ENCODE results near the gene SAMMSON.

Gene SAMMSON

DNA sequence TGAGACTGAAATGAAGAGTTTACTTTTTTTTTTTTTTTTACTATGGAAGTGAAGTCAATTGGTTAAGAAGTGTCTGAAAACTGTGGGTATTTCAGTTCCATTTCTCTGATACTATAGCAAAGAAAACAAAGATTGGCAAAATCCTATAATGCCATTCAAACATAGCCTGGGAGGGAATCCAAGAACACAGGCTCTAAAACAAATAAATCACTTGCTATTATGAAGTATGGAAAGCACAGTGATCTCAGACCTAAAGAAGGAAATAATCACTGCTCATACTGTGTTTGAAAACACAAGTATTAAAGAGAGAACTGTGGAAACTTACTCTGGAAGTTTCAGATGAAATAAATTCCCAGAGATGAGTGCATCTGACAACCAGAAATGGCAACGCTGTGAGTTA lies 12.0 kb downstream of the SAMMSON start:
- no peak for DNase-seq (ENCODE audit: low read depth in 2 of 2)

DNA sequence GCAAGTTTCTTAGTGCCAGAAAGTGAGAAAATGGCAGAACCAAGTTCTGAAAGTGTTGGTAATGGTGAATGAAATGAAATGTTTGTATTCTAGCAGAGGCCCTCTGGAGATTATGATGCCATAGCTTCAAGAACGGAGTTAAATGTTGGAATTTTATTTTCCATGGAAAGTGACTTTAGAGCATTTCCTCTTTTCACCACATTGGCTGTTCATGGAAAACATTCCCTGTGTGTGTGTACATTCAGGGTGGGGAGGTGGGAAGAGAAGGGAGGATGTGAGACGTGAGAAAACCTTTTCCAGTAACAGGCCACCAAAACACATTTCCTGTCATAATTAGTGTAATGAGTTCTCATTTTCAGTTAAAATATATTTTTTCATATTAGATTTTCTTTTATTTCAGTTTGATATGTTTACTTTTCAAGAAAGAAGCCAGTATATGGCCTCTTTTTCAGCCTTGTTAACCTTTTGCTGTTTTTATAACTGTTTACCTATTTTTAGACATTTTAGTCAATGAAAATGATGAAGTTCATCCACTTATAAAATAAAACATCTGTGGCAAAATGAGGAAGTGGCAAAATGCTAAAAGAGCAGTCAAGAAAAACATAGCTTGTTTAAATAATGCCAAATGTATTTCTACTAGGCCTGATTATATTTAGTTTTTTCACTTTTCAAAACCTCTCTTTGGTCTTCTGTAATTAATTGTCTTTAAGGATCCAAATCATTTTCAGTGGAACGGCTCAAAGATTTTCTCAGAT lies 21.6 kb downstream of the SAMMSON start:
- no peak for DNase-seq (ENCODE audit: low read depth in 2 of 2)

DNA sequence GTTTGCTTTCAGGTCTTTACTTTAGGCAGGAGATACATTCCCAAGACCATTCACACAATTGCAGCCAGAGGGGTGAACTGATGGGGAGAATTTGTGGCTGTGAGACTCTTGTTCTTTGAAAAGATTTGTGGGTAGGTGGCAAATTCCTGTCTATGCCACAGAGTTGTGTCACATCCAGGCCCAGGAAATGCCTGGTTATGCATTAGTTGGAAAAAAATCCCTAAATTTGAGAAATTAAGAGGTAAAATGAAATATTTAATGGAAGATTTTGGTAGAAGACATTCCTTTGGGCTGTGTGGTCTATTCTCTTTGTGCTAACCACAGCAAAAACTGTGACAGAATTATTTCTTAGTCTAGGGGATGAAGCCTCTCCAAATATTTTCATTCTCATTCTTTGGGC lies 28.8 kb downstream of the SAMMSON start:
- no peak for DNase-seq (ENCODE audit: low read depth in 2 of 2)

GRCh38 chr3:70038693-70039092 lies 39.2 kb downstream of the SAMMSON start:
- DNase-seq (ENCODE audit: low read depth in 2 of 2), result no peak

DNA sequence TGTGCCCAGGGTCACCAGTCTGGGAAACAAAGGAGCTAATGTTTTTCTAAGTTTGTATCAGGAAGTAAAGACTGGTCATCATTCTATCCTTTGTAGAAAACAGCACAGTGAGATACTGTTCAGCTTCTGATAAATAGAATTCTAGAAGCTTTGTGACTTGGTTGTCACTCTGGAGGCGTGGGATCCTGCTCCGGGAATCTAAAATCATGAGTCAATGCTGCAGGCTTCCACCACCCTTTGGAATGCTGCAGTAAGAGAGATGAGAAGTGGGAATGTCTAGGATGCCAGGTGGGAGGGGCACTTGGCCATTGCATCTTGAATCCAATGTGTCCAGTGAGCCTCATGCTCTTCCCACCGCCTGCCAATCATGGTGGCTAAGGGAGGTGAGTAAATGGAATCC lies 40.9 kb downstream of the SAMMSON start:
- DNase-seq (ENCODE audit: low read depth in 2 of 2), result no peak

DNA sequence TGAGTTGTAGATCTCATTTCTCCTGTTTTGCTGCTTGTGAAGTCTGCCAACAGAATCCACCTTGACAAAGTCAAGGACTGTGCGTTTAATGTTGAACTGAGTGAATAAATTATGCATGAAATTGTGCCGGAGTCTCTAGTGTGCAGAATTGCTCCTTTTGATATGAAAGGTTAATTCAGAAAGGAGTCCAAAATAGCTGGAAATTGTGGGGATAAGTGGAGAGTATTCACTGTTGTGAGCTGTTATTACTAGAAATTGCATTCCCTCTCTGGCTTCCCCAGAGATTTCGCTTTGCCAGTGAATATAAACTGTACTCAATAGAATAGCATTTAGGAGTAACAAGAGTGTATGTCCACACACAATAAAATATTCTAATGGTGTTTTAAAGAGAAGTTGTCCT lies 43.1 kb downstream of the SAMMSON start:
- DNase-seq (ENCODE audit: low read depth in 2 of 2), result no peak

DNA sequence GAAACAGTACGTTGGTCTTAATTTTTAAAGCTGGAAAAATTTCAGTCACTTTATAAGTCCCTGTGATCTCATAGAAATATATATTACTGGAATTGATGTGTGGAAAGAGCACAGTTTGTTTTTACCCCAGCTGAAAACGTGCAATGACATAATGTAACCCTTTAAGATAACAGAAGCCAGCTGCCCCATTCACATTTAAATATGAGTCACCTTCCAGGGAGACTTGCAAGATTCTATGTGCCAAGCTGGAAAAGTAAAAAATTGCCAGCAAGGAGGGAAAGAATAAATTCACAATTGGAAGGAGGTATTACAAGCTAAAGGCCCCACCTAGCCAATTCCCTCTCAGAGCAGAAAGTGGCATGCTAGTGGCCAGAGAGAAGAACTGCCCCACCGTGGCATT lies 50.2 kb downstream of the SAMMSON start:
- DNase-seq (ENCODE audit: low read depth in 2 of 2), result no peak

DNA sequence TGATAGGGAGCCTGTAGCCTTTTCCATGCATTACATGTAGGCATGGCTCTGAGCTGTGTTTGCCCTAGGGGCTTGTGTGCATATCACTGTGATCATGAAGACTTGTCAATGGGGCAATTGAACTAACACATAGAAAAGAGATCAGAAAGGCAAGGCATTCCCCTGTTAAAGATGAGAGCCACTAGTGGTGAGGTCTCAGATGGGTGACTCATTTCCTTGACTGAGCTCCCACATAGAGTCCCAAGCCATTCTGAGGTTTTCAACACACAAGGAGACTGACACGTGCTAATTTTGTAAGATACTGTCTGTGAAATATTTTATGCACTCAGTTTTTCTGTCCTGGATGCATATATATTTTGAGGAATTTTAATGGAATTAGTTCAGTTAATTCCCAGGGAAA lies 53.8 kb downstream of the SAMMSON start:
- no peak for DNase-seq (ENCODE audit: low read depth in 2 of 2)

DNA sequence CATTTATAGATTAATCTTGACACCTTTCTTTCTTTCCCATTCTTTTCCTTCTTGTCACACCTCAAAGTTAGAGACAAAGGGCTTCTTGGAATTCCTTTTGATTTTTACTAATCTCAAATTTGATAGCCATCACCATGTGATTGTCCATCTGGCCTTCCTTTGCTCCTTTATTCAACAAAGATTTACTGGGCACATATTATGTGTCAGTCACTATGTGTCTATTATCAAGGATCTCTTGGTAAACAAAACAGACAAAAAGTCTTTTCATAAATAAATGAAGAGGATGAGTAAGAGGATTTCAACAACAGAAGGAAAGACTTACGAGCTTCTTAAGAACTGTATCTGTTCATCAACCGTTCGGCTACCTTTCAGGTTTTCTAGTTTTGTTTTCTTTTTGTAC lies 56.5 kb downstream of the SAMMSON start:
- no peak for DNase-seq (ENCODE audit: low read depth in 2 of 2)

DNA sequence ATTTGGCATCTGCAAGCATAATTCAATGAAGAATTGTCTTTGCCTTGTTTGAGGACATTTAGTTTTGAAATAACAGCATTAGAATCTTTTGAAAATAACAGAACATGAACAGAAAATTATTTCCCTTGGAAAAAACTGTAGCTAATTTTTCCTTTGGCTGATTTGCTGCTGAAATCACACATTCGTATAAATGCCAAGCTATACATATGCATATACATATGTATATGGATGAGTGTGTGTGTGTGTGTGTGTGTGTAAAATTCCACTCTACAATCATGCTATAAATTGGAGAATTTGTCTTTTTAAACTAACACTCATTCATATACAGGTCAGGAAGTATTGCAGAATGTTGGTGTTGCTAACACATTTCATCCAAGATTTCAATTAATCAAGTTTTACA lies 57.9 kb downstream of the SAMMSON start:
- DNase-seq (ENCODE audit: low read depth in 2 of 2), result no peak

DNA sequence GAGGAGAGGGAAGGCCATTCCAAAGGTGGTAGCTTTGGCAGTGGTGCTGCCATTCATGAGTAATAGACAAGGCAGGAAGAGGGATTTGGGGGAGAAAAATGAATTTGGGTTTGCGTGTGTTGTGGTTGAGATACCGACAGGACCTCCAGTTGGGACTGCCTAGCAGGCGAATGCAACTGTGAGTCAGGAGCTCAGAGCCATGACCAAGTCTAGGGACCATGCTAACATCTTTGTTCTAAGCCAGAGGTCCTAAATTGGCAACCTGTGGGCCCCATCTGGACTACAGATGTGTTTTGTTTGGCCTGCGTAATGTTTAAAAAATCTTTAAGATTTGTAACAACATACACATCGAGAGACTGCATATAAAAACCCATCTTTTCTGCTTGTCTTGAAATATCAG lies 61.6 kb downstream of the SAMMSON start:
- DNase-seq (ENCODE audit: low read depth in 2 of 2), result no peak

DNA sequence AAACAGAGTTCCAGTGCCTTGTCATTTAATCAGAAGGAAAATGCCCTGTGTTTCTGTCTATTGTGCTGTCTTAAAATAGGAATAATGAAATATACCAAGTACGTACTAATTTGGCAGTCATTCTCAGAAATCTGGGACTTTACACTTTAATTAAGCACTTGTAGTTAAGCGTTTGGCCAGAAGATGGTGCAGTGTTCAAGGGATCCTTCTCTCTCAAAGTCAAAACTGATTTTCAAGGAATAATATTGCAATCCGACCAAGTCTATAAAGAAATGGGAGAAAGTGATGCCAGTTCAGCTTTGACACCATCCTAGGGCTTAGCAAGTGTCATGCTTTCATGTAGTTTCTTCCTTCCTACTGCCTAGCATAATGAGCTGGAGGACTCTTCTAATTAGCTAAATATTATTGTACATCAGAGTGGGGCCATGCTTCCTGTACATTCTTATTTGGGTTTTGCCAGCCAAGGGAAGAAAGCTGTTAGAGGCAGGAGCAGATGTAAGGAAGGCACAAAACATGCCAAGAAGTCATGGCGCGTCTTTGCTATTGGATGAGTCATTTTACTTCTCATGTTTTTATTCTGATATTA lies 64.8 kb downstream of the SAMMSON start:
- no peak for DNase-seq (ENCODE audit: low read depth in 2 of 2)

DNA sequence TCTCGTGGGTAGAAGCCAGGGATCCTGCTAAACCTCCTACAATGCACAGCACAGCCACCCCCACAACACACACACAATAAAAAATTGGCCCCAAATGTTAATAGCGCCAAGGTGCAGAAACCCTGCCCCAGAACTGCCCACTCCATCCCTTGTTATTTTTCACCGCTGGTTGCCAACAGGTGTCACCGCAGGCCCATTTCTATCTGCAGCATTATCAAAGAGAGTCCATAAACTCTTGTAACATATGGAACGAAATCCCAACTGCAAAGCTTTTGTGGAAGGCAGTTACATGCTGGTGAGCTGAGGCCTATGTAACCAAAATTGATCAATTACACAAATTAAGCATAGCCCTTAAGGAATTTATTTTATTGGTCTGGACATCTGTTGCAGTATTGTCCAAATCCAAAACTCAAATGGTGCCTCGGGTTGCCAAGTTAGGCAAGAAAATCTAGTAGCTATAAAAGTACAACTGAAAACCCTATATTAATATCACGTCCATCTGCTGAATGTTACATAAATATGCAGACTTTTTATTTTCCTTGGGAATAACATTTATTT lies 66.2 kb downstream of the SAMMSON start:
- DNase-seq (ENCODE audit: low read depth in 2 of 2), result no peak

GRCh38 chr3:70067860-70068521 lies 68.5 kb downstream of the SAMMSON start:
- DNase-seq (ENCODE audit: low read depth in 2 of 2), result no peak

DNA sequence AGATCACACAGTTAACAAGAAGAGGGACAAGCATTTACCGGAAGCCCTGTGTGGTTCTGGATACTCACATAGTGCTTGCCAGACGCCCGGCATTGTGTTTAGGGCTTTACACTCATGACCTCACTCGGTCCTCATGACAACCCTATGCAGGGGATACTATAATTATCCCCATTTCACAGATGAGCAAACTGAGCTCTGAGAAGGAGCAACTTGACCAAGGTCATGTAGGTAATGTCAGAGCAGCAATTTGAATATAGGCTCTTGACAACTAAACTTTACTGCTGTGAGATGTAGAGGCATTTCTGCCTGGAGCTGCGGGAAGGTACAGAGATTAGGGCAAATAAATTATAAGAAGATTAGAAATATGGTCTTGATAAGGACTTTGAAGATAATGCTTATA lies 70.0 kb downstream of the SAMMSON start:
- DNase-seq (ENCODE audit: low read depth in 2 of 2), result no peak

DNA sequence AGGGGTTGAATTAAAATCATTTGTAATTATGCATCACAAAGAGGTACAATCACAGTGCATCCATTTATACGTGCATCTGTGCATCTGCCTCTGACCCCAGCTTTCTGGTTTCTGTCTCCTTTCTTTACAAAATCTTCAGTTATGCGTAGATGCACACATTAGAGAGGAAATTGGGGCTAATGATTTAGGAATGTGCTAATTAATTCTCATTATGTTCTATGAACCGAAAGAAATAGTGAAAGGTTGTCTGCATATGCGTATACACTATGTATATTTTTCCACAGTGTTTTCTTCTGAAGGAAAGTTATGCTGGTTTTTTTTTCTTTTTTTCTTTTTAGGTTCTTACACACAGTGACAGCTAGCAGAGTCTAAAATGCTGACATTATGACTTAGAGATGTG lies 71.6 kb downstream of the SAMMSON start:
- DNase-seq (ENCODE audit: low read depth in 2 of 2), result no peak

DNA sequence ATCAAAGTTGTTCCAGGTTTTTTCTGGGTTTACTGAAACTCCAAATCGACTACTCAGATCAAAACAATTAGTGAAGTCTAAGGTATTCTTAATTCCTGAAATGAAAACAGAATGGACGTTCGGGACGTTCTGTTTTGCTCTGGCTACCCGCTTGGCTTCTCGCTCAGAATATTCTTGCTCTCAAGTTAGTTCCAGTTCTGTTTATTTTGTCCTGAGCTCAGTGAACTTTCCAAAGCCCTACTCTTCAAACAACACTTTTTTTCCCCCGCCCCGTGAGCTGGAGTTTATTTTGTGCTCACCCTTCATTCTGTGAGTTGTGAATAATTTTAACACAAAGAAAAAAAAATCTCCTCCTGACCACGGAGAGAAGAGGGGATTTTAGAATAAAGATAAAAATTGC lies 72.6 kb downstream of the SAMMSON start:
- DNase-seq (ENCODE audit: low read depth in 2 of 2), result no peak

DNA sequence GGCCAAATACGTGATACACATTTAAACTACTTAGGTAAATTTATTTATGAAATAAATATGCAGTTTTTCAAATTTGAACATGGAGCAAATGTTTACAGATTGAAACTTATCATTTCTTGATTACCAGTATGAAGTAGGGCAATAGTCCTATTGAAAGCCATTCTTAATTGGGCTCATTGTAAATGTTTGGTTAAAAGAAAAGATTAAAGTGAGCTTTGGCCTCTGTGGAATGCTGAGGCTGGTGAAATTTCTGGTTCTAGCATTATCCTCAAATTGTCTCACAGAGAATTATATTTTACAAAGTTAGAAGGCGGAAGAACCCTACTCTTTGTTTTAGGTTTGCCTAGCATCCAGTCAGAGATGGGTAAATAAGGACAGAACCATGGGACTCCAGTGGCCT lies 73.2 kb downstream of the SAMMSON start:
- DNase-seq (ENCODE audit: low read depth in 2 of 2), result no peak

GRCh38 chr3:70075101-70075500 lies 75.6 kb downstream of the SAMMSON start:
- no peak for DNase-seq (ENCODE audit: low read depth in 2 of 2)

- no peak for DNase-seq (ENCODE audit: low read depth in 2 of 2)
These were observed 76.9 kb downstream of the SAMMSON start for GRCh38 chr3:70076396-70076795.

- DNase-seq (ENCODE audit: low read depth in 2 of 2), result no peak
These were observed 79.2 kb downstream of the SAMMSON start for GRCh38 chr3:70078778-70079177.

- no peak for DNase-seq (ENCODE audit: low read depth in 2 of 2)
These were observed 86.1 kb downstream of the SAMMSON start for GRCh38 chr3:70085613-70086012.

GRCh38 chr3:70086336-70086735 lies 86.8 kb downstream of the SAMMSON start:
- no peak for DNase-seq (ENCODE audit: low read depth in 2 of 2)

All from stimulated activated CD8-positive, alpha-beta memory T cell treated with anti-CD3 and anti-CD28 coated beads, Interleukin-2, amount 100 ng/mL, for 1 hour (primary cell).